DMS114 treated with DMSO at 0.1 percent for 48 hours (cell line): ENCODE results near the gene TSHZ3.

Source experiments
- DNase-seq: peaks from one replicate; lab custom pipeline; 2025; ENCODE audit not compliant: unreplicated experiment; lab: John Stamatoyannopoulos, UW

The TSHZ3 gene

GRCh38 chr19:31338069-31338776, 11.0 kb downstream of the TSHZ3 start:
- DNase-seq, result peak; percentile 42

DNA sequence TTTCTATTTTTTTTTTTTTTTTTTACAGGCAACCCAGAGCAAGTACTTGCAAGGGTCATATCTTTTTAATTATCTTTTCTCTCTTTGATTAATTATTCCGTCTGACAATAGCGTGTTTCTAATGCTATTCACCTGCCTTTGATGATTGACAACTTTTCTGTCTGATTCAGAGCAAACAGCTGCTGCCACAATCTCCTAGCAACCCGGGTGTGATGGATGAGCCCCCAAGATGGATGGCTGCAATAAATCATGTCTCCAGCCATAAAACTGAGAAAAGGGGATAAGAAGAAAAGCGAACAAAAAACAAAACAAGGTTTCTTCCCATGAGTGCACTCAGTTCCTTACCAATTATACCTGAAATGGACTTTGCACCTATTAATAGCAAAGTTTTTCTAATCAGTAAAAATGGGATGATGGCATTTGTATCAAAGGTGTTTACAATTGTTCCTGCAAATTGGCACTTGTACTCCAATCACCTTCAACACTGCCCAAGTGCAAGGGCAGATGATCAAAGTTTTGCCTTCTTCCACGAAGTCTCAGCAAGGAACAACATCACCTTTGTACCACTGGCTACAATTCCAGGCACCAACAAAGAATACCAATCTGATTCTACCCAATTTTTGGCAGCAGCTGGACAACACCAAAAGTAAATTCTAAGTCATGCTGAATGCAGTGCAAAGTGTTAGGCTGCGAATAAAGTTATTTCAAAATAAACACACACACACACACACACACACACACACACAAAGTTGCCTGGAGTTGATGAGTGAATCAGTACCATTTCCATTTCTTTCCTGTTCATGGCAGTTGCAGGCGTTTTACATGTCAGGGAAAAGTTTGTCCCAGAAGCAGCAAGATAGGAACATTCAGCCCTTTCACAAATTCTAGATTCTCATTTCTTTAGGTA, 12.0 kb downstream of the TSHZ3 start:
- no peak for DNase-seq

DNA sequence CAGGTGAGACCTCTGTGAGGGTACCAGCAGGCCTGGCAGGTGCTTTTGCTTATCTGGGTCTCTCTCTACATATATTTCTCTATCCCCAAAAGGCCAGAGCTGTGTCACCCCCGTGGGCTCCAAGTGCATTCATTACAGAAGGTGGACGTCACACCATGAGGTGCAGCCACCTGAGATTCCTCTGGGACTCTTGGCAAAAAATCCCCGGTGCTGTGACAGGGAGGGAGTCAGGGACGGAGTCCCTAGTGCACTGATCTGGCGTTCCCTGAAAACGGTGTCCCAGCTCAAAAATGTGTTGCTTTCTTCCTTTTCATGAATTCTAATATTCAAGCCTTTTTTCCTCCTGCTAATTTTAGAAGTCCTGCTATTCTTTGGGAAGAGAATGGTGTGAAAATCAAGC, 13.5 kb downstream of the TSHZ3 start:
- no peak for DNase-seq

- no peak for DNase-seq
These were observed 14.2 kb downstream of the TSHZ3 start for GRCh38 chr19:31334849-31335624.

GRCh38 chr19:31334101-31334848, 15.0 kb downstream of the TSHZ3 start:
- DNase-seq, result no peak

- DNase-seq, result no peak
These were observed 17.1 kb downstream of the TSHZ3 start for GRCh38 chr19:31332096-31332495.

DNA sequence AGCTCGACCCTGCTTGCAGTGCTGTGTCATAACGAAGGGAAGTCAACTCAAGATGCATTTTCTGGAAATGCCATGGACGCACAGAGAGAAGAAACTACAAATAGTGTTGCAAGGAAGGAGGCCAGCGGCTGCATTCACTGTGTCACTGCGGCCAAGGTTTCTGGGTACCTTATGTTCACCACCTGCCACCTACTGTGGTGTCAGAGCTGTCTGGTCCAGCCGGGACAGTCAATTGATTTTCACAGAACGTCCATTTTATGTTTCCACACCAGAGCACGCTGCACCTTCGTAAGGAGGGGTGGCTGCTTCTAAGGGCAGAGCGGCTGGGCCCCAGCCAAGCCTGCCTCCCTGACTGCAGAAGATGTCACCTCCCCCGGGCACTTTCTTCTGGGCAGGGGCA, 17.7 kb downstream of the TSHZ3 start:
- no peak for DNase-seq

DNA sequence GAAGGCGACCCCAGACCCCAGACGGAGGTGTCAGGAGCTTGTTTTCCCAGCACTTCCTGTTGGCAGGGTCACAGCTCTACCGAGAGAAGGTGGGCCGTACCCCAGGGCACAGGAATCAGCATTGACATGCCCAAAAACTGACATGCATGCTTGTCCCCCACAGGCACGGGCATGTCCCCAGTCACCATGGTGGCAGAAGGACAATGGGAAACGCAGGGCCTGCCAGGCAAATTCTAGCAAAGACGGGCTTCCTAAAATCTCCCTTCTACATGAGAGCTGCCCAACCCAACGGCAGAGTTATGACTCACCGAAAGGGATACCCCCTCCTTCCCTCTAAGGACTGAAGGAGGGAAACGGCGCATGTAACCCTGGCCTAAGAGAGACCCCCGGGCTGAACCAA, 18.5 kb downstream of the TSHZ3 start:
- DNase-seq, result no peak

DNA sequence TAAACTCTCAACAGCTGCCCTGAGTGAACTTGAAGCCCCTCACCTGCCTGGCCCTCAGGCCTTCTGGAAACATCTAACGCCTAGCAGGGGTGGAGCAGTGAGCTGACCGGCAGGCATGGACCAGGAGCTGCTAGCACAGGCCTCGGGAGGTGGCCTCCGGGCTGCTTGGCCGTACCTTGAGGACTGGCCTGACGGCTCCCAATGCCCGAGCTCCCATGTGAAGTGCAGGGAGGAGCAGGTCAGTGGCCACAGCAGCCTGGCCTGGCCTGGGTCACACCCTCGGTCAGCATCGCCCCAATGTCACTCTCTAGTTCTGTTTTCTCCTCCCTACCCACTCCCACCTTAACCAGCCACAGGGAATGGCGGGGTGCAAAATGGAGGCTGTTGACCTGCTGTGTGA, 19.0 kb downstream of the TSHZ3 start:
- DNase-seq, result no peak

DNA sequence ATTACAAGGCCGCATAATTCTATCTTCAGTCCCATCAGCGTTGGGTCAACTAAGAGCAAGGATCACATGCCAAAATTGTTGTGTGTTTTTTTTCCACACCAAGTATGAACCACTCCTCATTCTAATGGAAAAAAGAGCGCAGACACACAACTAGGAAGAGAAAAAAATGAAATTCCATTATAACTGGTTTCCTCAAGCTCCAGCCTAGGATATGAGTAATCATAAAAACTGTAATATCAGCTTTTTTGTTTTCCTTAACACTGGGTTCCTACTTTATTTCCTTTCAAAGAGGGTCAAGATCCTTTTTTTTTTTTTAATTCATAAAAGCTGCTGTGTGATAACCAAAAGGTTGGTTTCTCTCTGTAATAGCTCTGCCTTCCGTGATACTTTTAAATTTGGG, 19.4 kb downstream of the TSHZ3 start:
- no peak for DNase-seq

DNA sequence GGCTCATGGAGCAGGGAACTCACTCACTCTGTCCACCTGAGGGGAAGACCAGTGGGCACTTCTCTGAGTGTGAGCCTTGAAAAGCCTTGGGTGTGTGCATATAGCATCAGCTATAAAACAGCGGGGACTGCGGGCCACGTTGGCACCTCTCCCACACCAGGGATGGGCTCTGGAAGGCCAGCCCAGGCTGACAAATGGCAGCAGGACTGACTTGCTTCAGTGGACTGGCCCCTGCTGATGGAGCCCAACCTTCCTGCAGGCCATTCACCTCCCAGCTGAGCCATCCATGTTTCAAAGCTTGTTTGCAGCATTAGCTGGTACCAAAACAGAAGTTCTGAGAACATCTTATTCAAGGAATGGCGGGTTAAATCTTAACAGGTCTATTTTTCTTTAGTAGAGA, 21.0 kb downstream of the TSHZ3 start:
- no peak for DNase-seq

GRCh38 chr19:31326329-31327028, 22.8 kb downstream of the TSHZ3 start:
- DNase-seq, result no peak

GRCh38 chr19:31325342-31325741, 23.9 kb downstream of the TSHZ3 start:
- DNase-seq, result no peak

GRCh38 chr19:31319465-31319864, 29.8 kb downstream of the TSHZ3 start:
- DNase-seq, result no peak

- DNase-seq, result no peak
These were observed 30.3 kb downstream of the TSHZ3 start for GRCh38 chr19:31318790-31319425.

DNA sequence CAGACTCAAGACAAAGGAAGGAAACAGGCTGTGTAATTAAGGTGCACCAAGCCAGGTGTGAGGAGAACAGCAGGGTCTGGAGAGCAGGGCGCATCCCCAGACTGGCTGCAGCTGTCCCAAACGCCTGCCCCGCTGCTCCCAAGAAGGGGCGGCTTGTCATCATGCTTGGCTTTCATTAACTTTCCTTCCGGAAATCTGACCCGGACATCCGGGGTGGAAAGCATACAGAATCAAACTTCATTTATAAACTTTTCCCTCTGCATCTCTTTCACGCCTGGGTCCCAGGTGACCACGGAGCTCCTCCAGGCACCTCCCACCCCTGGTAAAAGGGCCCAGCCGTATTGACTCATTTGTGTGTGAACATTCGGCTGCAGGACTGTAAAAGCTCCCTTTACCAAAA, 31.7 kb downstream of the TSHZ3 start:
- no peak for DNase-seq

DNA sequence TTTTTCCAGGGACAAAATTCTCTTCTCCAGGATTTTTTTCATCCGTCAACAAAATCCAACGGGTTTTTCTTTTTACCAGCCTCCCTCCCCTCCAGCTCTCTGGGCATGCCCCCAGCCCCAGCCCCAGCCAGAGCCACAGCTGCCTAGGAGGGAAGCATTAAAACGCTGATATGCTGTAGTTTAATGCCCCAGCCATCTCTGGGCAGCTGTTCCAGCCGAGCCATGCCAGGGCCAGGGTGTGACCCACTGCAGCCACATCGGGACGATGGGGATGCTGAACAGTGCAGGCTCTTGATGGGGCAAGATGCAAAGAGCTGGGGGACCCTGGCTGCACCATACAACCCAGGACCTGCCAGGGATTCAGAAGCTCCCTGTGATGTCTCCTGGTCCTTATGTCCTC, 32.1 kb downstream of the TSHZ3 start:
- DNase-seq, result no peak

- DNase-seq, result no peak
These were observed 32.9 kb downstream of the TSHZ3 start for GRCh38 chr19:31316201-31316951.

DNA sequence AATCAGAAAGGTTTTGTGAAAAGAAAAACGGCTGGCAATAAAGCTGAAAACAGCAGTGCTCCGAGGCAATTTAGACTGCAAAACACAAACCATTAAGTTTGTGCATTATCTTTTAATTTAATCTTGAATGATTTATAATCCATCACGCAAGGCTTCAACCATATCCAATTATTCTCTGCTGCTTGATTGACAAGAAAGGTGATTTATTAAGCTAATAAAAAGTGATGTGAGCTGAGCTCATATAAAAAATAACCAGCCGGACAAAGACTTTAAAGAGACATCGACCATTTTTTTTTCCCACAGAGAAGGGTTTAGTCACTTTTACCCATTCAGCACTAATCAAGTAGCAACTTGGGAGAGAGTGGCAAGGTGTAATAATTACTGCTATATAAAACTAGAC, 33.6 kb downstream of the TSHZ3 start:
- no peak for DNase-seq
